GM23248 (cell line): ENCODE data around the gene CHRNA4.

Experiments
- EZH2 ChIP-seq: fragments of 200-600 bp; sonication (generic); IDR thresholded peaks from 2 replicates; pipeline ENCODE4 v1.6.1; 2018; ENCODE audit warnings: antibody characterized with exemption, mild to moderate bottlenecking; ENCODE audit not compliant: insufficient read depth, poor library complexity, severe bottlenecking
- EZH2phosphoT487 ChIP-seq: fragments of 200-600 bp; sonication (generic); IDR thresholded peaks from 2 replicates; pipeline ENCODE4 v1.6.1; 2018; ENCODE audit warnings: antibody characterized with exemption, moderate library complexity, mild to moderate bottlenecking, low read depth; ENCODE audit not compliant: insufficient read depth

GRCh38 chr20:63408684-63409046, 47.5 kb upstream of the CHRNA4 start:
- TF ChIP-seq EZH2: no peak
- TF ChIP-seq EZH2phosphoT487: no peak
